Stomach (tissue), 4 donors: ENCODE measurements around the gene CD48.
"Not testable (repeated sequence)": the region's sequence is repeated elsewhere in the genome, so short reads cannot be mapped to it uniquely, and the experiment has no call there.

Experiments used
- CTCF ChIP-seq, 7 experiments: fragments of 450-650 bp in 4 of 7; fragments of 200-600 bp in 3 of 7; sonication (generic) in 3 of 7; IDR thresholded peaks; one replicate each; pipeline ENCODE4 v1.5.1; 2016 to 2019; ENCODE audit warnings: antibody characterized with exemption in 7 of 7, control low read depth in 2 of 7, mild to moderate bottlenecking in 1 of 7
- EP300 ChIP-seq: sonication (generic); formaldehyde crosslinking; IDR thresholded peaks from one replicate; pipeline ENCODE4 v1.6.1; 2017; ENCODE audit warnings: antibody characterized with exemption
- POLR2A ChIP-seq, 4 donors: fragments of 450-650 bp; IDR thresholded peaks; one replicate each; pipeline ENCODE4 v1.6.1; 2016; ENCODE audit warnings: antibody characterized with exemption in 4 of 4, control low read depth in 2 of 4, mild to moderate bottlenecking in 1 of 4, moderate library complexity in 1 of 4
- POLR2AphosphoS5 ChIP-seq, 3 donors: sonication (generic); formaldehyde crosslinking; IDR thresholded peaks; one replicate each; pipeline ENCODE4 v1.6.1; 2016; ENCODE audit warnings: antibody characterized with exemption in 3 of 3

GRCh38 chr1:160712525-160713080 is 981 bp upstream of the CD48 start:
- TF ChIP-seq CTCF (IDR thresholded peaks at IDR 0.05); POLR2A (IDR thresholded peaks at IDR 0.05); EP300; POLR2AphosphoS5 (IDR thresholded peaks at IDR 0.05): not testable (repeated sequence)
